Astrocyte (in vitro differentiated cells and primary cell): ENCODE results near the gene CD164. TPM values are rescaled to one million over a fixed set of nuclear protein-coding genes. Genes with fewer than 3 reads are reported as not detected.

Experiments
- DNase-seq: peaks from one replicate; pipeline ENCODE4 v3.0.0-alpha.2; 2010; ENCODE audit warnings: low read depth
- FAIRE-seq: peaks from 2 replicates; lab custom pipeline; 2011; peaks lifted over from hg19 to GRCh38; lab: Jason Lieb, UNC
- H2AFZ ChIP-seq: 2 replicates; pipeline ENCODE4 v1.6.0; 2012; ENCODE audit warnings: low read depth, low read length, inconsistent platforms
- H3K27ac ChIP-seq: 2 replicates; pipeline ENCODE4 v1.5.1; 2011; ENCODE audit warnings: low read depth, low read length, inconsistent platforms
- H3K27me3 ChIP-seq: 2 replicates; pipeline ENCODE4 v1.6.0; 2011; ENCODE audit warnings: low read length, inconsistent platforms; ENCODE audit not compliant: insufficient read depth
- H3K36me3 ChIP-seq: 2 replicates; pipeline ENCODE4 v1.5.1; 2011; ENCODE audit warnings: low read length, inconsistent platforms; ENCODE audit not compliant: insufficient read depth
- H3K4me1 ChIP-seq: 2 replicates; pipeline ENCODE4 v1.5.1; 2011; ENCODE audit warnings: low read length, inconsistent platforms; ENCODE audit not compliant: insufficient read depth
- H3K4me2 ChIP-seq: 2 replicates; pipeline ENCODE4 v1.6.0; 2012; ENCODE audit warnings: low read length, inconsistent platforms
- H3K4me3 ChIP-seq: 2 replicates; pipeline ENCODE4 v1.5.1; 2011; ENCODE audit warnings: low read depth, mild to moderate bottlenecking, low read length, inconsistent platforms; ENCODE audit not compliant: insufficient read depth
- H3K79me2 ChIP-seq: 2 replicates; pipeline ENCODE4 v1.6.0; 2012; ENCODE audit warnings: mild to moderate bottlenecking, low read length, inconsistent platforms; ENCODE audit not compliant: insufficient read depth
- H3K9ac ChIP-seq: 2 replicates; pipeline ENCODE4 v1.6.0; 2012; ENCODE audit warnings: mild to moderate bottlenecking, low read length, inconsistent platforms
- H3K9me3 ChIP-seq: 2 replicates; pipeline ENCODE4 v1.5.1; 2012; ENCODE audit warnings: low read depth, mild to moderate bottlenecking, low read length, inconsistent platforms; ENCODE audit not compliant: insufficient read depth
- H4K20me1 ChIP-seq: 2 replicates; pipeline ENCODE4 v1.6.0; 2012; ENCODE audit warnings: low read length, inconsistent platforms; ENCODE audit not compliant: insufficient read depth
- H3K27ac Mint-ChIP-seq: one replicate; pipeline ENCODE4 v1.8.0; 2021; ENCODE audit warnings: mild to moderate bottlenecking, mixed read lengths; ENCODE audit not compliant: unreplicated experiment
- H3K27me3 Mint-ChIP-seq: one replicate; pipeline ENCODE4 v1.8.0; 2021; ENCODE audit warnings: low read depth, mixed read lengths; ENCODE audit not compliant: unreplicated experiment
- H3K36me3 Mint-ChIP-seq: one replicate; pipeline ENCODE4 v1.8.0; 2021; ENCODE audit warnings: low read depth, mixed read lengths; ENCODE audit not compliant: unreplicated experiment
- H3K4me1 Mint-ChIP-seq: one replicate; pipeline ENCODE4 v1.8.0; 2021; ENCODE audit warnings: low read depth, mixed read lengths; ENCODE audit not compliant: unreplicated experiment
- H3K4me3 Mint-ChIP-seq: one replicate; pipeline ENCODE4 v1.8.0; 2021; ENCODE audit warnings: mild to moderate bottlenecking, moderate library complexity, mixed read lengths; ENCODE audit not compliant: unreplicated experiment
- H3K9me3 Mint-ChIP-seq: one replicate; pipeline ENCODE4 v1.8.0; 2021; ENCODE audit warnings: mild to moderate bottlenecking, mixed read lengths; ENCODE audit not compliant: unreplicated experiment
- EZH2 ChIP-seq: IDR thresholded peaks from 2 replicates; pipeline ENCODE4 v1.6.1; 2012; ENCODE audit warnings: mild to moderate bottlenecking, low read length, inconsistent platforms; ENCODE audit not compliant: insufficient read depth
- total RNA-seq: library from RNA; stranded (reverse); gene quantifications from 2 replicates; pipeline ENCODE4 v1.2.1, GENCODE V29; 2021
- TF ChIP-seq, protein P1 (sequence below): IDR thresholded peaks from 2 replicates; pipeline ENCODE4 v1.5.1; 2011; ENCODE audit warnings: low read depth, mild to moderate bottlenecking, inconsistent platforms, low read length, moderate library complexity; ENCODE audit not compliant: insufficient read depth

CD164 gene
- total RNA-seq, 1 donor from 2014 or later = 345 TPM

DNA sequence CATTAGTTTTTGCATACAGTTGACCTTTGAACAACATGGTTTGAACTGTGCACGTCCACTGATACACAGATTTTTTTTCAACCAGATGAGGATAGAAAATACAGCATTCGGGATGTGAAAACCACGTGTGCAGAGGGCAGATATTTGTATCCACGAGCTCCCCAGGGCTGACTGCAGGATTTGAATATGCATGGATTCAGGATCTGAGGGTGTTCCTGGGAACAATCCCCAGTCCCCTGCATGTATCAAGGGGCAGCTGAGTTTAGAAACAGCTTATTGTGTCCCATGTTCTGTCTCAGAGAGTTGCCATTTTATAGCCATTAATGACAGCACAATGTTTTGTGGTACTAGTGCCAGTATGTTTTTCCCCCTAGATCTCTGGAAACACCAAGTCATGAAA, 53.6 kb downstream of the CD164 start:
- no peaks in the 10 kb centered on the region for H3K36me3 ChIP-seq
- H3K4me1 Mint-ChIP-seq = no peaks in the 10 kb centered on the region
- no peak overlapping the region for H2AFZ ChIP-seq
- DNase-seq (no peak), FAIRE-seq (no peak)
- no peaks in the 10 kb centered on the region for H3K4me1 ChIP-seq
- no peak for TF ChIP-seq EZH2
- TF ChIP-seq, protein P1, sequence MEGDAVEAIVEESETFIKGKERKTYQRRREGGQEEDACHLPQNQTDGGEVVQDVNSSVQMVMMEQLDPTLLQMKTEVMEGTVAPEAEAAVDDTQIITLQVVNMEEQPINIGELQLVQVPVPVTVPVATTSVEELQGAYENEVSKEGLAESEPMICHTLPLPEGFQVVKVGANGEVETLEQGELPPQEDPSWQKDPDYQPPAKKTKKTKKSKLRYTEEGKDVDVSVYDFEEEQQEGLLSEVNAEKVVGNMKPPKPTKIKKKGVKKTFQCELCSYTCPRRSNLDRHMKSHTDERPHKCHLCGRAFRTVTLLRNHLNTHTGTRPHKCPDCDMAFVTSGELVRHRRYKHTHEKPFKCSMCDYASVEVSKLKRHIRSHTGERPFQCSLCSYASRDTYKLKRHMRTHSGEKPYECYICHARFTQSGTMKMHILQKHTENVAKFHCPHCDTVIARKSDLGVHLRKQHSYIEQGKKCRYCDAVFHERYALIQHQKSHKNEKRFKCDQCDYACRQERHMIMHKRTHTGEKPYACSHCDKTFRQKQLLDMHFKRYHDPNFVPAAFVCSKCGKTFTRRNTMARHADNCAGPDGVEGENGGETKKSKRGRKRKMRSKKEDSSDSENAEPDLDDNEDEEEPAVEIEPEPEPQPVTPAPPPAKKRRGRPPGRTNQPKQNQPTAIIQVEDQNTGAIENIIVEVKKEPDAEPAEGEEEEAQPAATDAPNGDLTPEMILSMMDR = no peak
- H3K79me2 ChIP-seq = no peaks in the 10 kb centered on the region
- H3K36me3 Mint-ChIP-seq = no peaks in the 10 kb centered on the region
- H3K9me3 Mint-ChIP-seq = no peaks in the 10 kb centered on the region
- H3K4me3 Mint-ChIP-seq = no peak overlapping the region
- no peak overlapping the region for H3K4me2 ChIP-seq
- H3K27me3 ChIP-seq = no peaks in the 10 kb centered on the region
- no peaks in the 10 kb centered on the region for H3K27me3 Mint-ChIP-seq
- H3K27ac ChIP-seq = no peak overlapping the region
- H4K20me1 ChIP-seq = no peaks in the 10 kb centered on the region
- H3K4me3 ChIP-seq = no peak overlapping the region
- no peaks in the 10 kb centered on the region for H3K9me3 ChIP-seq
- H3K27ac Mint-ChIP-seq = no peak overlapping the region
- no peak overlapping the region for H3K9ac ChIP-seq

DNA sequence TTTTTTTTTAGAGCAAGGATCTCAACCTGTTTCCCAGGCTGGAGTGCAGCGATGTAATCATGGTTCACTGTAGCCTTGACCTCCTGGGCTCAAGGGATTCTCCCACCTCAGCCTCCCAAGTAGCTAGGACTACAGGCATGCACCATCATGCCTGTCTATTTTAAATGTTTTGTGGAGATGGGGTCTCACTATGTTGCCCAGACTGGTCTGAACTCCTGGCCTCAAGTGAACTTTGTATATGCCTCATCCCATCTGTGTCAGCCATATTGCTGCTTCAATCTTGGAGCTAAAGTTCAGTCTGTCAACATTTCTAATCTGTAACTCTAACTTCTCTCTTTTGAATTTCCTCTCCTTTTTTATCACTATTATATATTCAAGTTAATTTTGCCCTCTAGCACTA, 54.3 kb downstream of the CD164 start:
- H2AFZ ChIP-seq = no peak overlapping the region
- no peaks in the 10 kb centered on the region for H4K20me1 ChIP-seq
- no peak overlapping the region for H3K4me2 ChIP-seq
- H3K27ac ChIP-seq = no peak overlapping the region
- no peaks in the 10 kb centered on the region for H3K36me3 ChIP-seq
- Mint-ChIP-seq H3K27me3 (no peaks in the 10 kb centered on the region), H3K4me1 (no peaks in the 10 kb centered on the region), H3K9me3 (no peaks in the 10 kb centered on the region), H3K27ac (no peak overlapping the region), H3K36me3 (no peaks in the 10 kb centered on the region), H3K4me3 (no peak overlapping the region)
- no peak for TF ChIP-seq EZH2
- TF ChIP-seq, protein P1 = no peak
- H3K4me3 ChIP-seq = no peak overlapping the region
- FAIRE-seq (no peak), DNase-seq (no peak)
- H3K79me2 ChIP-seq = no peaks in the 10 kb centered on the region
- H3K27me3 ChIP-seq = no peaks in the 10 kb centered on the region
- H3K9me3 ChIP-seq = no peaks in the 10 kb centered on the region
- H3K9ac ChIP-seq = no peak overlapping the region
- no peaks in the 10 kb centered on the region for H3K4me1 ChIP-seq

DNA sequence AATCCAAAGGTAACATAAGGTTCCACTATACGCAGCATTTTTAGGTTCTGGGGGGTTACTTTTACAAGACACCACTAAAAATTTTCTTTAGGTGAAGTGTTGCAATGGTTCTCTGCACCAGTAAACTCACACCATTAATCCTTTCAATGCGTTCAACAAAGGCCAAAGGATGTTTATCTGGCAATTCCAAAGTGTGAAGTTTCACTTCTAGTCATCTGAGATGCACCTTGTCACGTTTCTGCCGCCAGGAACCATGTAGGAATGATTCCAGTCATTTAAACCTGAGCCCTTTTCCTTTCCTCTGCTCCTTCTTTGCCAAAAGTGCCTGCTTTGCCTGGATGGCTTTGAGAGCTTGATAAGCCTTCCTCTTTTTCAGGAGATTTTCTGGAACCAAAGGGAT, 54.8 kb downstream of the CD164 start:
- DNase-seq (no peak), FAIRE-seq (no peak)
- Histone ChIP-seq H3K4me3 (no peak overlapping the region), H3K27ac (no peak overlapping the region), H2AFZ (no peak overlapping the region), H4K20me1 (no peaks in the 10 kb centered on the region), H3K36me3 (no peaks in the 10 kb centered on the region), H3K79me2 (no peaks in the 10 kb centered on the region), H3K4me1 (no peaks in the 10 kb centered on the region), H3K9me3 (no peaks in the 10 kb centered on the region), H3K27me3 (no peaks in the 10 kb centered on the region), H3K9ac (no peak overlapping the region), H3K4me2 (no peak overlapping the region)
- no peaks in the 10 kb centered on the region for H3K4me1 Mint-ChIP-seq
- no peak overlapping the region for H3K4me3 Mint-ChIP-seq
- no peaks in the 10 kb centered on the region for H3K27me3 Mint-ChIP-seq
- H3K27ac Mint-ChIP-seq = no peak overlapping the region
- no peaks in the 10 kb centered on the region for H3K36me3 Mint-ChIP-seq
- H3K9me3 Mint-ChIP-seq = no peaks in the 10 kb centered on the region
- TF ChIP-seq, protein P1 = no peak
- TF ChIP-seq EZH2 = no peak
